Tibial nerve (tissue), 4 donors: ENCODE measurements around the gene RUNX1.

ENCODE experiments used
- EP300 ChIP-seq, 2 donors: sonication (generic); formaldehyde crosslinking; IDR thresholded peaks; one replicate each; pipeline ENCODE4 v1.6.1; 2017; ENCODE audit warnings: antibody characterized with exemption in 2 of 2, mild to moderate bottlenecking in 1 of 2
- POLR2A ChIP-seq, 2 donors: fragments of 450-650 bp; IDR thresholded peaks; one replicate each; pipeline ENCODE4 v1.6.1; 2017; ENCODE audit warnings: antibody characterized with exemption in 2 of 2, mild to moderate bottlenecking in 2 of 2, moderate library complexity in 2 of 2
- TF ChIP-seq, protein P1 (sequence below), 5 experiments: fragments of 200-600 bp in 3 of 5; fragments of 450-650 bp in 2 of 5; sonication (generic) in 3 of 5; IDR thresholded peaks; one replicate each; pipeline ENCODE4 v1.5.1; 2016 to 2019; ENCODE audit warnings: antibody characterized with exemption in 5 of 5, mild to moderate bottlenecking in 3 of 5, moderate library complexity in 2 of 5

- TF ChIP-seq, protein P1, sequence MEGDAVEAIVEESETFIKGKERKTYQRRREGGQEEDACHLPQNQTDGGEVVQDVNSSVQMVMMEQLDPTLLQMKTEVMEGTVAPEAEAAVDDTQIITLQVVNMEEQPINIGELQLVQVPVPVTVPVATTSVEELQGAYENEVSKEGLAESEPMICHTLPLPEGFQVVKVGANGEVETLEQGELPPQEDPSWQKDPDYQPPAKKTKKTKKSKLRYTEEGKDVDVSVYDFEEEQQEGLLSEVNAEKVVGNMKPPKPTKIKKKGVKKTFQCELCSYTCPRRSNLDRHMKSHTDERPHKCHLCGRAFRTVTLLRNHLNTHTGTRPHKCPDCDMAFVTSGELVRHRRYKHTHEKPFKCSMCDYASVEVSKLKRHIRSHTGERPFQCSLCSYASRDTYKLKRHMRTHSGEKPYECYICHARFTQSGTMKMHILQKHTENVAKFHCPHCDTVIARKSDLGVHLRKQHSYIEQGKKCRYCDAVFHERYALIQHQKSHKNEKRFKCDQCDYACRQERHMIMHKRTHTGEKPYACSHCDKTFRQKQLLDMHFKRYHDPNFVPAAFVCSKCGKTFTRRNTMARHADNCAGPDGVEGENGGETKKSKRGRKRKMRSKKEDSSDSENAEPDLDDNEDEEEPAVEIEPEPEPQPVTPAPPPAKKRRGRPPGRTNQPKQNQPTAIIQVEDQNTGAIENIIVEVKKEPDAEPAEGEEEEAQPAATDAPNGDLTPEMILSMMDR (IDR thresholded peaks at IDR 0.05) = no peak
- TF ChIP-seq EP300 (IDR thresholded peaks at IDR 0.05) (no peak), POLR2A (IDR thresholded peaks at IDR 0.05) (no peak)
Observed at GRCh38 chr21:34932233-34932632, 116.9 kb downstream of the RUNX1 start.
